SK-N-DZ (cell line): ENCODE measurements around the gene ECHS1.
"Not testable (repeated sequence)": the region's sequence is repeated elsewhere in the genome, so short reads cannot be mapped to it uniquely, and the experiment has no call there.

Experiments used
- DNase-seq: peaks from one replicate; pipeline ENCODE4 v3.0.0-alpha.2; 2015; ENCODE audit warnings: low spot score

Gene ECHS1

DNA sequence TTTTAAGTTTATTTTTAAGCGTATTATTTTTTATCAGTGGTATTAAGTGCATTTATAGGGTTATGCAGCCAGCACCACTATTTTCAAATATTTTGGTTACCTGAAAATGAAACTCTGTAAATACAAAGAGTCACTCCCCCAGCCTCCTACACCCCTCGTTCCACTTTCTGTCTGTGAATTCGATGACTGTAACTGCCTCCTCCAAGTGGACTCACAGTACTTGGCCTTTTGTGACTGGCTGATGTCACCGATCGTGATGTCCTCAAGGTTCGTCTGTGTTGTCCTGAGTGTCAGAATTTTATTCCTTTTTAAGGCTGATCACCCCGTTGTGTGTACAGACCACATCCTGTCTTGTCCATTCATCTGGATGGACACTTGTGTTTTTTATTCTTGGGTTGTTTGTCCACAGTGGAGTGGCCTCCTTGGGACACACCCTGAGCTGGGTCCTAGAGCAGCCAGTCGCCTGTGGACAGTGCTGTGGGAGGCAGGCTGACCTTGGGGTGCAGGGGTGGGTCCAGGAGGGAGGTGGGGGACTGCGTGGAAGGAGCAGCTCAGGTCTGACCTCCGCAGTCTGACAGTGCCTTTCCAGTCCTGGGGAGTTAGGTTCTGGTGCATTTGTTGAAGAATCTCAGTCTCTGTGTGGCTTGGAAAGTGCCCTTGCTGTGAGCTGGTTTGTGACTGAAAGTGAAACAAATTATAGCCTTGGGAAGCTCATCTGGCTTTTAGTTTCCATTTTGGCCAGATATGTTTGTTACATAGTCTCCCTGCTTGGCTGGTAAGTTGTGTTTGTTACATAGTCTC is 27.7 kb upstream of the ECHS1 start:
- no peak for DNase-seq

DNA sequence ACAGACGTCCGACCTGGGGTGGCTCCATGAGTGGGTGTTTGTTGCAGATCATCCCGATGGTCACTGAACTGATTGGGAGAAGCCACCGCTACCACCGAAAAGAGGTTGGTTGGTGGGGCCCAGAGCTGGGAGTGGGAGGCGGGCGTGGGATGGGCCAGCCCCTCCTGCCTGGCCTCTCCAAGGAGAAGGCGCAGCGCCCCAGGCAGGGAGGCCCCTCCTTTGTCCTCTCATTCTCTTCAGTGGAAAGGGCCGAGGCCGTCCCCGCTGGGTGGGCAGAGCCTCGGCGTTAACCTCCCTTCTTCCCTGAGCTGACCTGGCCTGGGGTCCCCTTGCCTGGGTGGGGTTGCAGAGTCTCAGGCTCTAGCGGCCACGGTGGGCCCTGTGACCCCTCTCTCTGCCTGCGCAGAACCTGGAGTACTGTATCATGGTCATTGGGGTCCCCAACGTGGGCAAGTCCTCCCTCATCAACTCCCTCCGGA is 26.0 kb upstream of the ECHS1 start:
- DNase-seq: no peak

DNA sequence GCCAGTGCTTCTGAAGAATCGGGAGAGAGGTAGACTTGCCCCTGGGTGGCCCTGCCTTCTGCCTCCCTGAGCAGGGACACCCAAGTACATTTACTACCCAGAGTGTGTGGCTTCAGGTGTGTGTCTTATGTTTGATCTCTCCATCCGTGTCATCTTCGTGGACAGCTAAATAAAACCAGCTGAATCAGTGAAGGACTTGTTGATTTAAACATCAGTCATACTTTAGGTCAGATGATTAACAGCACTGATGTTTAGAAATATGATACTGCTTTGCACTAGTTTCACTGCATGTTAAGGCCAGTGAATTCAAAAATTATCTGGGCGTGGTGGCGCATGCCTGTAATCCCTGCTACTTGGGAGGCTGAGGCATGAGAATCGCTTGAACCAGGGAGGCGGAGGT is 24.8 kb upstream of the ECHS1 start:
- DNase-seq: no peak

DNA sequence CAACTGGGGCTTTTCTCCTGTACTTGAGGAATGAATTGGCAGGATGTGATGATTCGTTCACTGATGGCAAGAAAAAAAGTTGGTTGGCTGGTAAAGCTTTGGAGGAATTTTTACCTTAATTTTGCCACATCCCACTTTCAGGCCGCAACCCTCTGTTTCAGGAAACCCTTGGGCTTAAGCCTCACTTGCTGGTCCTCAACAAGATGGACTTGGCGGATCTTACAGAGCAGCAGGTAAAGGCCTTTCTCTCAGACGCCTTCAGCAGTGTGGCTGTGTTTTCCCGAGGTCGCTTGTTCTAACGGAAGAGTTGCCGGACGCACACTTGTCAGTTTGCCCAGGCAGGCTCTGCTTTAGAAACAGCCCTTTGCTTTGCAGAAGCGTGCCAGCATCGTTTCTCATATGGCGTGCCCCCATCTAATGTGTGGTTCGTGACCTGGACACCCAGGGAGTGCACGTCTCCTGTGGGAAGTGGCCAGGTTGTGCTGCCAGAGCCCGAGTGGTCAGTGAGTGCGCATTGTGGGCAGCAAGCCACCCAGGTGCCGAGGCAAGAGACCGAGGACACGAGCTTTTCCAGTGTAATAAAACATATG is 23.0 kb upstream of the ECHS1 start:
- DNase-seq: no peak

DNA sequence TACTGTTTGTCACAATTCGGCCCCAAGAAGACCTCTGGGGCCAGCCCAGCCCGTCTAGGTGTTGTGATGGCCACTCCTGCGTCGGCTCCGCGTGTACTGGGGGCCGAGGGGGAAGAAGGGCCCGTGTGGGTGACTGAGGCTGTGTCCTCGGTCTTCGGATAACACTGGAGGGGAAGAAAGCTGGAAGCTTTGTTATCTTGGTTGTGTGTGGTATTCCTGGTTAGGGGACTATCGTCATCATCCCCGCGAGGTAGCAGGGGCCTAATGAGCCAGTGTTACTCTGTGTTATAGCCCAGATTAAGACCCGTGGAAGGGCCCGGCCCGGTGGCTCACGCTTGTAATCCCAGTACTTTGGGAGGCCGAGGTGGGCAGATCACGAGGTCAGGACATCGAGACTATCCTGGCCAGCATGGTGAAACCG is 21.7 kb upstream of the ECHS1 start:
- DNase-seq: no peak

DNA sequence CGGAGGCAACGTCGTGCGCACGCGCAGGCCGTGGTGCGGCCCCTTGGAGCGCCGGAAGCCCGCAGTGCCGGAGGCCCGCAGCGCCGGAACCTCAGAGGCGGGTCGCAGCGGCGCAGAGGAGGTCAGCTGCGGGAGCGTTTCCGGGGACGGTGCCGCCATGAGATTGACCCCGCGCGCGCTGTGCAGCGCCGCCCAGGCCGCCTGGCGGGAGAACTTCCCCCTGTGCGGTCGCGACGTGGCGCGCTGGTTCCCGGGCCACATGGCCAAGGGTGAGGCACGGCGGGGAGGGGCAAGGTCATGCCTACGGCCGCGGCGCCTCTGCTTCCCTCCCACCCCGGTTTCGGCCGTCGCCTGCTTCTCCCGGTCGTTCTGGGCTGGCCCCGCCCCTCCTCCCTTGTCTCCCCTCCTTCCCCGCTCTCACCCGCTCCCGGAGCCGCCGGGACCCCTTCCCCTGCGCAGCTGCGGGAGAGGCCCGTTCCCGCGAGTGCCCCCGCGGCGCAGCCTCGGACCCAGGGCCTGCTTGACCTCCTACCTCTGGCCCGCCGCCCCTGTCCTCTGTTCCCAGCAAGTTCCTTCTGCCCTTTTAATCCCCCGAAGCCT is 21.0 kb upstream of the ECHS1 start, which contains the start of gene MTG1:
Gene MTG1, plus strand, starts transcription at position 94 of the 600 bp plus-strand sequence. Its CDS starts 64 bp downstream, at position 158.
- peak; percentile 93 for DNase-seq

DNA sequence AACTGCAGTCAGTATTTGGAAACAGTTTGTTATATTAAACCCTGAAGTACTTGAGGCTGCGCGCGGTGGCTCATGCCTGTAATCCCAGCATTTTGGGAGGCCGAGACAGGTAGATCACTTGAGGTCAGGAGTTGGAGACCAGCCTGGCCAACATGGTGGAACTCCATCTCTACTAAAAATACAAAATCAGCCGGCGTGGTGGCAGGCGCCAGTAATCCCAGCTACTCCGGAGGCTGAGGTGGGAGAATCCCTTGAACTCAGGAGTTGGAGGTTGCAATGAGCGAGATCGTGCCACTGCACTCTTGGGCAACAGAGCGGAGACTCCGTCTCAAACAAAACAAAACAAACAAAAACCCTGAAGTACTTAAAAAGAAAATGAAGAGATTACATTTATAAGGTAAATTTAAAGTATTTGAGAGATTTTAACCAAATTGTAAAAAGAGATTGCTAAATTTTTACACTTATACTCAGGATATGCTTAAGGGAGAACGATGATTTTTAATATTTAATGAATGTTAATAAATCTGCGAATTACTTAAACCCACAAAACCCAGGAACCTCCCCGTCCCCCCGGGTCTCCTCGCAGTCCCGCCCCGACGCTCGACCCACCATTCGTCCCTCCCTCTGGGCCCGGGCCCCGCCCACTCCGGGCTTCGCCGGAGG is 20.4 kb upstream of the ECHS1 start:
- DNase-seq: no peak

DNA sequence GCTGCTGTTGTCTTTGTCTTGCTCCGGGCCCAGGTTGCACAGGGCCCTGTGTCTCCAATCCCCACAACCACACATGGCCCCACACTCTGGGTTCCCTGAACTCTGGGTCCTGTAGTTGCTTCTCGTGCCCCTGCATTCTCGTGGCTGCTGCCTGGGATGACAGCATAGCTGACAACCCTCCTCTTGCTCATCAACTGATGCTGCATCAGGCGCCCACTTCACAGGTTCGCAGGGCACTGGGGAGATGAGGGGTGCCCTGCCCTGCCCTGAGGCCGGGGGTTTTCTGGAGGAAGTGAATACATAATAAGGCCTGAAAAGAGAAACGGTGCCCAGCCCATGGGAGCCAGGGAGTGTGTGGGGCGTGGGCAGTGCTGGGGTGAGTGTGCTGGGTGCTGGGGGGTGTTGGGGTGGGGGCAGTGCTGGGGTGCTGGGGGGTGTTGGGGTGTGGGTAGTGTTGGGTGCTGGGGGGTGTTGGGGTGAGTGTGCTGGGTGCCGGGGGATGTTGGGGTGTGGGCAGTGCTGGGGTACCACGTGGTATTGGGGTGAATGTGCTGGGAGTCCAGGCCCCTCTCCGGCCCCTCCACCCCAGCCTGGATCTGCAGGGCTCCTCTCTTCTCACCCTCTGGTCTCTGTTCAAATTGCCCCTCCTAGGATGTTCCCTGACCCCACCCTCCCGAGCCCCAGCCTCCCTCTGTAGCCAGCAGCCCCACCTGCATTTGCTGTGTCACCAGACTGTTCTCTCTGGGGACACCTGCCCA is 18.8 kb upstream of the ECHS1 start:
- no peak for DNase-seq

DNA sequence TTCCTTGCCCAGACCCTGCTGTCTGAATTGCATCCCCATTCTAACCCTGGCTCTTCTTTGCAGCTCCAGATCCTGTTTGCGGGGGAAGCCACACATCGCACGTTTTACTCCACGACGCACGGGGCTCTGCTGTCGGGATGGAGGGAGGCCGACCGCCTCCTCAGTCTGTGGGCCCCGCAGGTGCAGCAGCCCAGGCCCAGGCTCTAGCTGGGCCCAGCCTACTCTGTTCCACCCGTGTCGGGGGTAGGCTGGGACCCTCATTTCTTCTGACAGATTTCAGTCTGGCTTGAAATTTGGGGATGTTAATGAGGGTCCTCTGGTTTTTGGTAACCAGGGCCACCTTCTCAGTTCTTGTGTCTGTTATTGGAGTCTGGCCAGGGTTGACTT is 18.1 kb upstream of the ECHS1 start:
- DNase-seq: no peak

DNA sequence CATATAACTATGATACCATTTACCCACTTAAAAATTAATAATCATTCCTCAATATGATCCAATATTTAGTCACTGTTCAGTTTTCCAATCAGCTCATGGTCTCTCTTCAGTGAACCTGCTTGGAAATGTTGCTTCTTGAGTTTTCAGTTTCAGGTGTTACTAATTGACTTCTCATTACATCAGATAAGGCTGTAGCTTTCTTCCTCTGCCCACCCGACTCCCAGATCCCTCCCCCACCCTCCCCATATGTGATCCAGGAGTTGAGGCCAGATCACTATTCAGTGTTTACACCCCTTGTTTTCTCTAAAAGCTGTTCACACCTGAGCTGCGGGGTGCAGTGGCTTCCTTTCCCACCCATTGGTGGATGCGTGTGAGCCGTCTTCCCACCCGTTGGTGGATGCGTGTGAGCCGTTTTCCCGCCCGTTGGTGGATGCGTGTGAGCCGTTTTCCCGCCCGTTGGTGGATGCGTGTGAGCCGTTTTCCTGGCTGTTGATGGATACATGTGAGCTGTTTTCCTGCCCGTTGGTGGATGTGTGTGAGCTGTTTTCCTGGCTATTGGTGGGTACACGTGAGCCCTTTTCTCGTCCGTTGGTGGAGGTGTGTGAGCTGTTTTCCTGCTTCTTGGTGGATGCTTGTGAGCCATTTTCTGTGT is 17.6 kb upstream of the ECHS1 start:
- DNase-seq: no peak

DNA sequence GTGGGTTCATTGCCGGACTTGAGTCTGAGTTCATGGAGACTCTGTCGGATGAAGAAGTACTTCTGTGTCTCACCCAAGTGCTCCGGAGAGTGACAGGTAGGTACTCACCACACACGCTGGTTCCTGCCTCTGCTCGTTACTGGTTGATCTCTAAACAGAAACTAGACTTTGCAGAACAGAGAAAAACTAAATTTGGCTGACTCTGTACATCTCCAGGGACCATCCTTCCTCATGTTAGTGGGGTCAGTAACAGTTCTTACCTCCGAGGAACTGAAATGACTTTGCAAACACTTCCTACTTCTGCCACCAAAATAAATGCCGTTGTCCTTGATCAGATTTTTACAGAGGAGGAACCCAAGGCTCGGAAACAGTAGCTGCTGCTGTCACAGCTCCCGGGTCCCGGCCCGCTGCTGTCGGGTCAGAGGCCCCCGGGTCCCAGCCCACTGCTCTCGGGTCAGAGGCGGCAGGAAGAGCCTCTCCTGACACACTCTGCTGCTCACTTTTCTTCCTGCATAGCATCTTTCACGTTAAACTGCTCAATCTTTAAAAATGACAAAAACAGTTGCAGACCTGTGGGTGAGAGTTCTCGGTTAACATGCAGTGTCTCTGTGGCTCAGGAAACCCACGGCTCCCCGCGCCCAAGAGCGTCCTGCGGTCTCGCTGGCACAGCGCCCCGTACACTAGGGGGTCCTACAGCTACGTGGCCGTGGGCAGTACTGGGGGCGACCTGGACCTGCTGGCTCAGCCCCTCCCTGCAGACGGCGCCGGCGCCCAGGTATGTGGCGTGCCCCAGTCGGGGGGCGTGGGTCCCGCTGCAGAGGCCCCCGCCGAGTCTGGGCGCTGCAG is 16.0 kb upstream of the ECHS1 start:
- no peak for DNase-seq

DNA sequence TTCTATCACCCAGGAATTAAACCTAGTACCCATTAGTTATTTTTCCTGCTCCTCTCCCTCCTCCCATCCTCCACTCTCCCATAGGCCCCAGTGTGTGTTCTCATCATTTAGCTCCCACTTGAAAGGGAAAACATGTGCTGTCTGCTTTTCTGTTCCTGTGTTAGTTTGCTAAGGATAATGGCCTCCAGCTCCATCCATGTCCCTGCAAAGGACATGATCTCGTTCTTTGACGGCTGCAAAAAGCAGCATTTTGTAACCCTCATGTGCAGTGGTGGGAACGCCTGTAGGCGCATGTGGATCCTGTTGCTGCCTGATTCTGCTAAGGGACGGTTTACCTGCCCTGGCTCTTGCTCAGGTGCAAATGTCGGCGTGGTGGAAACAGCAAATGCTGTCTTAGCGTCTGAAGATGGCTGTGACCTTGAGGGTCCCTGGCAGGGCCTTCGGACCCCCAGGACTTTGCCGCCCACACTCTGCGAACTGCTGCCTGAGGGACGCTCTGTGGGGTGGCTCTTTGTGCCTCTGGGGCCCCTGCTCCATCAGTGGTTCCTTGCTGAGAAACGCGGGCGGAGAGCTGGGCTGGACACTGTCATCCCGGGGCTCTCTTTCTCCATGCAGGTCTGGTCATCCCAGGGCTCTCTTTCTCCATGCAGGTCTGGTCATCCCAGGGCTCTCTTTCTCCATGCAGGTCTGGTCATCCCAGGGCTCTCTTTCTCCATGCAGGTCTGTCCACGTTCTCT is 15.2 kb upstream of the ECHS1 start:
- no peak for DNase-seq

DNA sequence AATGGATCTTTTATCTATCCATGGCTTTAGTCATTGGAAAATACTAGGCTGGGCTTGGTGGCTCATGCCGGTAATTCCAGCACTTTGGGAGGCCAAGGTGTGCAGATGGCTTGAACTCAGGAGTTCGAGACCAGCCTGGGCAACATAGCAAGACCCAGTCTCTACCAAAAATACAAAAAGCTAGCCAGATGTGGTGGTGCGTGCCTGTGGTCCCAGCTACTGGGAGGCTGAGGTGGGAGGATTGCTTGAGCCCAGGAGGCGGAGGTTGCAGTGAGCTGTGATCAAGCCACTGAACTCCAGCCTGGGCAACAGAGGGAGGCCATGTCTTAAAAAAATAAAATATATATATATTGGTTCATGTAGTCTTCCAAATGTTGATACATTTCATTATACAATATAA is 13.8 kb upstream of the ECHS1 start:
- not testable (repeated sequence) for DNase-seq

DNA sequence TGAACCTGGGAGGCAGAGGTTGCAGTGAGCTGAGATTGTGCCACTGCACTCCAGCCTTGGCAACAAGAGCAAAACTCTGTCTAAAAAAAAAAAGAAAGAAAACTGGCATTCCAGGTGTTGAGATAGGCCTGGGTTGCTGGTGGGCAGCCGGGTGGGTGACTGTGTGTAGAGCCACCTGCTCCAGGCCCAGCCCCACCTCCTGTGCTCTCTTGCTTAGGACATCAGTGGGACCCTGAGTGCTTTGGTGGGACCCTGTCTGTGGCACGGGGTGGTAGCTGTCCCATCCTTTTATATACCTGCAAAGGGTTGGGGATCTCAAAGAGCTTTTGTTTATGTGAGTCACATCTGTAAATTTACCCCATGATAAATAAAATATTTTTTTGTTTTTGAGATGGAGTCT is 12.1 kb upstream of the ECHS1 start:
- DNase-seq: no peak

DNA sequence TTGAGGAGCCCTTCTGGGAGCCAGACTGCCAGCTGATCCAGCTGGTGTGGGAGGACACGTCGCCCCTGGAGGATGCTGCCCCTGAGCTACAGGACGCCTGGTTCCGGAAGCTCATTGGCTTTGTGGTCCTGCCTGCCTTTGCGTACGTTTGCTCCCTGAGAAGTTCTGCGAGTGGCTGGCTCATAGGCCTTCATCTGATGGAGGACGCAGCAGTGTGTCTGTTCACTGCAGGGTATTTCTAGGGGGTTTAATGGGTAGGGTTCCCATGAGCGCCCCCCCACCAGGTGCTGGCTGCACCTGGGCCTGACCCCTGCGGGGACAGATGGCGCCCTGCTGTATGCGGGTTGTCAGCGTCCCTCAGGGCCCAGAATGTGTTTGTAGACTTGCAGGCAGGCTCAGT is 10.9 kb upstream of the ECHS1 start:
- no peak for DNase-seq

DNA sequence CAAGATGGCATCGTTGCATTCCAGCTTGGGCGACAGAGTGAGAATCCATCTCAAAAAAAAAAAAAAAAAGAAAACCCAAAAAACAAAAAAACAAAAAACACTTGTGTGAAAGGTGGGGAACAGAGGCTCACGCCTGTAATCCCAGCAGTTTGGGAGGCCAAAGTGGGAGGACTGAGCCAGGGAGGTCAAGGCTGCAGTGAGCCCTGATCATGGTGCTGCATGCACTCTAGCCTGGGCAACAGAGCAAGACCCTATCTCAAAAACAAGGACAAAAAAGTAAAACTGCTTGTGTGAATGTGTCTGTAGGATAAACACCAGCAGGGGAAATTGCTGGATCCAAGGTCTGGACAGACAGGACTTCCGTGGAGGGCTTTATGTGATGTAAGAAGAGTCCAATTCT is 10.4 kb upstream of the ECHS1 start:
- DNase-seq: no peak

DNA sequence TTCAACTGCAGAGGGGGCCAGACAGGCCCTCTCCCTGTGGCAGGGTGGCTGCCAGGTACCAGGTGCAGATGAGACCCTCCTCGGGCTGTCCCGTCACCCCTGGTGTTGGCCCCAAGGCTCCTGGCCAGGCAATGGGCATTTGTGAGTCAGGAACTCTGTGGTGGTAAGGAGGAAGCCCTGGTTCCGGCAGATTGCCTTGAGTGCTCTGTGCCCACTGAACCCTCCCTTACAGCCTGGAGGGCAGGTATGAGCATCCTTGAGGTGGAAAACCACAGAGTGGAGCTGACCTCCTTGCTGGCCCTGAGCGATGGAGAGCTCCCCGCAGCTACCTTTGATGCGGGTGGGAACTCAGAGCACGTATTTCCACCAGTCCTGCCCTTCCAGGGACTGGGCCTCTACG is 7.9 kb upstream of the ECHS1 start:
- no peak for DNase-seq

DNA sequence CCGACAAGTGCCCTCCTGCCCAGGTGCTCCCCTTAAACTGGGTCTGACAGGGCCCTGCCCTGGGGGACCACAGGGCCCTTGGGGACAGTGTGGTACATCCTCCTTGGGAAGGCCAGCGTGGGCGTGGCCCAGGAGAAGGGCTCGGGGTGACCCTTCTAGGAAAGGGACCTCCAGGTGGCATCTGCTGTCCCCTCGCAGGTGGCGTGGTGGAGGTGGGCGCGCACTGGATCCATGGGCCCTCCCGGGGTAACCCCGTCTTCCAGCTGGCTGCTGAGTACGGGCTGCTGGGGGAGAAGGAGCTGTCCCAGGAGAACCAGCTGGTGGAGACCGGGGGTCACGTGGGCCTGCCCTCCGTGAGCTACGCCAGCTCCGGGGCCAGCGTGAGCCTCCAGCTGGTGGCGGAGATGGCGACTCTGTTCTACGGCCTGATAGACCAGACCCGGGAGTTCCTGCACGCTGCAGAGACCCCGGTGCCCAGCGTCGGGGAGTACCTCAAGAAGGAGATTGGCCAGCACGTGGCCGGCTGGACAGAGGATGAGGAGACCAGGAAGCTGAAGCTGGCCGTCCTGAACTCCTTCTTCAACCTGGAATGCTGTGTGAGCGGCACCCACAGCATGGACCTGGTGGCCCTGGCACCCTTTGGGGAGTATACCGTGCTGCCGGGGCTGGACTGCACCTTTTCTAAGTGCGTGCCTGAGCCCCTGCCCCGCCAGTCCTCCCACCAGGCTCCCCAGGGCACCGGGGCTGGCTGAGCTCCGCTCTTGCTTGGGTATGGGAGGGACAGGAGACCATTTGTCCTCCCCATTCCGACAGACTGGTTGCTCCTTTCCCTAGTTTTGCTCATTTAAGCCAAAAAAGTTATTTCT is 6.9 kb upstream of the ECHS1 start:
- DNase-seq: no peak
